ENCODE results near the gene PCSK1N.

GRCh38 chrX:48829016-48829735, 6.2 kb downstream of the PCSK1N start:
- TF ChIP-seq EZH2 (IDR thresholded peaks at IDR 0.05; ENCODE audit: borderline replicate concordance, low read depth, low read length, severe bottlenecking) (no peak), POLR2AphosphoS5 (IDR thresholded peaks at IDR 0.05; ENCODE audit: insufficient read depth, low read depth, low read length) (no peak), CTCF (IDR thresholded peaks at IDR 0.05; ENCODE audit: extremely low read depth in 1 of 2, insufficient read depth in 1 of 2, low read depth in 1 of 2, low read length in 2 of 2) (no peak), POLR2A (IDR thresholded peaks at IDR 0.05; ENCODE audit: low read depth, low read length) (no peak), GATA2 (IDR thresholded peaks at IDR 0.05; ENCODE audit: insufficient read depth, insufficient read length, low read depth, low read length) (no peak), FOS (IDR thresholded peaks at IDR 0.05; ENCODE audit: borderline replicate concordance, insufficient read depth, low read length) (no peak), MAX (IDR thresholded peaks at IDR 0.05; ENCODE audit: insufficient read depth, insufficient read length) (no peak), JUN (IDR thresholded peaks at IDR 0.05; ENCODE audit: borderline replicate concordance, insufficient read depth, insufficient read length, low read depth) (no peak), MYC (IDR thresholded peaks at IDR 0.05; ENCODE audit: low read depth, low read length) (no peak)

Measured in endothelial cell of umbilical vein (primary cell).